SK-N-SH (cell line): ENCODE data around the gene WIPF3.

Experiments used
- CHD2 ChIP-seq: fragments of 150-350 bp; IDR thresholded peaks from 2 replicates; pipeline ENCODE4 v1.6.1; 2018; ENCODE audit warnings: low read length; ENCODE audit not compliant: partially characterized antibody
- EP300 ChIP-seq, 2 experiments: IDR thresholded peaks; 2 replicates each; pipeline versions ENCODE4 v1.4.0 to v1.6.1; 2012; ENCODE audit warnings: borderline replicate concordance in 1 of 2, low read depth in 1 of 2, low read length in 1 of 2
- EZH2phosphoT487 ChIP-seq: fragments of 200-600 bp; sonication (generic); IDR thresholded peaks from 2 replicates; pipeline ENCODE4 v1.6.1; 2017; ENCODE audit warnings: low read depth, mixed run types, mild to moderate bottlenecking, antibody characterized with exemption, moderate library complexity, borderline replicate concordance
- FOXM1 ChIP-seq: IDR thresholded peaks from 2 replicates; pipeline ENCODE4 v1.4.0; 2012; ENCODE audit warnings: low read depth, mild to moderate bottlenecking
- GABPA ChIP-seq: IDR thresholded peaks from 2 replicates; pipeline ENCODE4 v1.4.0; 2012; ENCODE audit warnings: low read depth, mild to moderate bottlenecking
- GATA2 ChIP-seq: sonication (generic); formaldehyde crosslinking; IDR thresholded peaks from 2 replicates; pipeline ENCODE4 v1.5.0; 2020; ENCODE audit warnings: mild to moderate bottlenecking, missing genetic modification reagents
- JUND ChIP-seq: IDR thresholded peaks from 2 replicates; pipeline ENCODE4 v1.4.0; 2012
- POLR2AphosphoS5 ChIP-seq: IDR thresholded peaks from 2 replicates; pipeline ENCODE4 v1.6.1; 2012; ENCODE audit warnings: low read depth, low read length
- RCOR1 ChIP-seq: fragments of 150-350 bp; IDR thresholded peaks from 2 replicates; pipeline ENCODE4 v1.6.1; 2017; ENCODE audit warnings: antibody characterized with exemption, low read length
- RXRA ChIP-seq: IDR thresholded peaks from 2 replicates; pipeline ENCODE4 v1.4.0; 2012; ENCODE audit warnings: low read depth, mild to moderate bottlenecking, borderline replicate concordance
- SIN3A ChIP-seq: IDR thresholded peaks from 2 replicates; pipeline ENCODE4 v1.6.1; 2012; ENCODE audit warnings: low read depth, mild to moderate bottlenecking, low read length, moderate library complexity, borderline replicate concordance
- YY1 ChIP-seq: IDR thresholded peaks from 2 replicates; pipeline ENCODE4 v1.4.0; 2012; ENCODE audit warnings: low read depth, mild to moderate bottlenecking
- TF ChIP-seq, protein P1 (sequence below): fragments of 200-600 bp; sonication (generic); IDR thresholded peaks from 2 replicates; pipeline ENCODE4 v1.6.1; 2017; ENCODE audit warnings: antibody characterized with exemption, mild to moderate bottlenecking, moderate library complexity
- TF ChIP-seq, protein P2 (sequence below): IDR thresholded peaks from 2 replicates; pipeline ENCODE4 v1.6.1; 2012; ENCODE audit warnings: mild to moderate bottlenecking, low read depth, low read length, moderate library complexity

DNA sequence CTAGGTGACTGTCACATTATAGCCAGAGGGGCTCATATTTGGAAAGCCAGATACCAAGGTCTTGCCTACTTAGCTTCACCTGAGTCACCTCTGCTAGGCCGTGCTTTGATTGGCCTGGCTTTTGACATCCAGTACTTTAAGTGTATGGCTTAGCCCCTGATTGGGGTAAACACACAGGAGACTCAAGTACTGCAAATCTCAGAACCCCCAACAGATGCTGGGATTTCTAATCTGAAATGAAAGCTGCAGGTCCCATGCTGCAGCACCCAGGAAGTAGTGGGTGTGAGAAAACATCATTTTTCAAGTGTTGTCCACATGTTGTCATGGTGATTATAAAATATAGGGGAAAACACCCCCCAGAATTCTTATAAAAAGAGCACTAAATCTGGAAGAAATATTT, 76.2 kb downstream of the WIPF3 start:
- TF ChIP-seq JUND: no peak
- no peak for TF ChIP-seq RCOR1
- TF ChIP-seq, protein P1, sequence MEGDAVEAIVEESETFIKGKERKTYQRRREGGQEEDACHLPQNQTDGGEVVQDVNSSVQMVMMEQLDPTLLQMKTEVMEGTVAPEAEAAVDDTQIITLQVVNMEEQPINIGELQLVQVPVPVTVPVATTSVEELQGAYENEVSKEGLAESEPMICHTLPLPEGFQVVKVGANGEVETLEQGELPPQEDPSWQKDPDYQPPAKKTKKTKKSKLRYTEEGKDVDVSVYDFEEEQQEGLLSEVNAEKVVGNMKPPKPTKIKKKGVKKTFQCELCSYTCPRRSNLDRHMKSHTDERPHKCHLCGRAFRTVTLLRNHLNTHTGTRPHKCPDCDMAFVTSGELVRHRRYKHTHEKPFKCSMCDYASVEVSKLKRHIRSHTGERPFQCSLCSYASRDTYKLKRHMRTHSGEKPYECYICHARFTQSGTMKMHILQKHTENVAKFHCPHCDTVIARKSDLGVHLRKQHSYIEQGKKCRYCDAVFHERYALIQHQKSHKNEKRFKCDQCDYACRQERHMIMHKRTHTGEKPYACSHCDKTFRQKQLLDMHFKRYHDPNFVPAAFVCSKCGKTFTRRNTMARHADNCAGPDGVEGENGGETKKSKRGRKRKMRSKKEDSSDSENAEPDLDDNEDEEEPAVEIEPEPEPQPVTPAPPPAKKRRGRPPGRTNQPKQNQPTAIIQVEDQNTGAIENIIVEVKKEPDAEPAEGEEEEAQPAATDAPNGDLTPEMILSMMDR: no peak
- TF ChIP-seq POLR2AphosphoS5: no peak
- TF ChIP-seq GATA2: no peak
- no peak for TF ChIP-seq GABPA
- TF ChIP-seq EP300 (IDR thresholded peaks at IDR 0.05; ENCODE audit: borderline replicate concordance in 1 of 2, low read depth in 1 of 2, low read length in 1 of 2): no peak
- no peak for TF ChIP-seq FOXM1
- TF ChIP-seq, protein P2, sequence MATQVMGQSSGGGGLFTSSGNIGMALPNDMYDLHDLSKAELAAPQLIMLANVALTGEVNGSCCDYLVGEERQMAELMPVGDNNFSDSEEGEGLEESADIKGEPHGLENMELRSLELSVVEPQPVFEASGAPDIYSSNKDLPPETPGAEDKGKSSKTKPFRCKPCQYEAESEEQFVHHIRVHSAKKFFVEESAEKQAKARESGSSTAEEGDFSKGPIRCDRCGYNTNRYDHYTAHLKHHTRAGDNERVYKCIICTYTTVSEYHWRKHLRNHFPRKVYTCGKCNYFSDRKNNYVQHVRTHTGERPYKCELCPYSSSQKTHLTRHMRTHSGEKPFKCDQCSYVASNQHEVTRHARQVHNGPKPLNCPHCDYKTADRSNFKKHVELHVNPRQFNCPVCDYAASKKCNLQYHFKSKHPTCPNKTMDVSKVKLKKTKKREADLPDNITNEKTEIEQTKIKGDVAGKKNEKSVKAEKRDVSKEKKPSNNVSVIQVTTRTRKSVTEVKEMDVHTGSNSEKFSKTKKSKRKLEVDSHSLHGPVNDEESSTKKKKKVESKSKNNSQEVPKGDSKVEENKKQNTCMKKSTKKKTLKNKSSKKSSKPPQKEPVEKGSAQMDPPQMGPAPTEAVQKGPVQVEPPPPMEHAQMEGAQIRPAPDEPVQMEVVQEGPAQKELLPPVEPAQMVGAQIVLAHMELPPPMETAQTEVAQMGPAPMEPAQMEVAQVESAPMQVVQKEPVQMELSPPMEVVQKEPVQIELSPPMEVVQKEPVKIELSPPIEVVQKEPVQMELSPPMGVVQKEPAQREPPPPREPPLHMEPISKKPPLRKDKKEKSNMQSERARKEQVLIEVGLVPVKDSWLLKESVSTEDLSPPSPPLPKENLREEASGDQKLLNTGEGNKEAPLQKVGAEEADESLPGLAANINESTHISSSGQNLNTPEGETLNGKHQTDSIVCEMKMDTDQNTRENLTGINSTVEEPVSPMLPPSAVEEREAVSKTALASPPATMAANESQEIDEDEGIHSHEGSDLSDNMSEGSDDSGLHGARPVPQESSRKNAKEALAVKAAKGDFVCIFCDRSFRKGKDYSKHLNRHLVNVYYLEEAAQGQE: no peak
- TF ChIP-seq EZH2phosphoT487: no peak
- no peak for TF ChIP-seq CHD2
- TF ChIP-seq YY1: no peak
- no peak for TF ChIP-seq SIN3A
- no peak for TF ChIP-seq RXRA
